ENCODE data around the gene MOSMO.

DNA sequence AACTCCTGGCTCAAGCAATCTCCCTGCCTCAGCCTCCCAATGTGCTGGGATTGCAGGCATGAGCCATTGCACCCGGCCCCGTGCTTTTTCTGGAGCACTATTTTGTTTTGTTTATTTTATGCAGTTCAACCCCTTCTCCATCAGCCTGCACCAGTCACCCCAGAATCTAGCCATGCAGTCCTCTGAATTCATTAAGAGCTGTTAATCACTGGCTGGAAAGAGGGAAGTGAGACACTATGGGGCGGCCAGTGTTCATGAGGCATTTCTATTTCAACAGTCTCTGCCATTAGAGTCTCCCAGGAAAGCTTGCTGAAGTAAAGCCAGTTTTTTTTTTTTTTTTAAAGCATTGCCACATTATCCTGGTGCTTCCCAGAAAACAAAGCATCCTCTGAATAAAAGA is 86.1 kb downstream of the MOSMO start:
- TF ChIP-seq, protein P1, sequence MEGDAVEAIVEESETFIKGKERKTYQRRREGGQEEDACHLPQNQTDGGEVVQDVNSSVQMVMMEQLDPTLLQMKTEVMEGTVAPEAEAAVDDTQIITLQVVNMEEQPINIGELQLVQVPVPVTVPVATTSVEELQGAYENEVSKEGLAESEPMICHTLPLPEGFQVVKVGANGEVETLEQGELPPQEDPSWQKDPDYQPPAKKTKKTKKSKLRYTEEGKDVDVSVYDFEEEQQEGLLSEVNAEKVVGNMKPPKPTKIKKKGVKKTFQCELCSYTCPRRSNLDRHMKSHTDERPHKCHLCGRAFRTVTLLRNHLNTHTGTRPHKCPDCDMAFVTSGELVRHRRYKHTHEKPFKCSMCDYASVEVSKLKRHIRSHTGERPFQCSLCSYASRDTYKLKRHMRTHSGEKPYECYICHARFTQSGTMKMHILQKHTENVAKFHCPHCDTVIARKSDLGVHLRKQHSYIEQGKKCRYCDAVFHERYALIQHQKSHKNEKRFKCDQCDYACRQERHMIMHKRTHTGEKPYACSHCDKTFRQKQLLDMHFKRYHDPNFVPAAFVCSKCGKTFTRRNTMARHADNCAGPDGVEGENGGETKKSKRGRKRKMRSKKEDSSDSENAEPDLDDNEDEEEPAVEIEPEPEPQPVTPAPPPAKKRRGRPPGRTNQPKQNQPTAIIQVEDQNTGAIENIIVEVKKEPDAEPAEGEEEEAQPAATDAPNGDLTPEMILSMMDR (IDR thresholded peaks at IDR 0.05), result no peak
- no peak for TF ChIP-seq POLR2A (IDR thresholded peaks at IDR 0.05)

All from vagina (tissue), 2 donors.